SK-N-SH (cell line): ENCODE measurements around the gene NSDHL. TPM values are rescaled to one million over a fixed set of nuclear protein-coding genes. Genes with fewer than 3 reads are reported as not detected.

ENCODE experiments used
- CTCF ChIA-PET: fragments of 300-600, 350-600 bp; formaldehyde crosslinking; extraction: SDS; loops from one replicate; lab custom pipeline; 2021; lab: Yijun Ruan, JAX
- POLR2A ChIA-PET: fragments of 350-600 bp; sonication (Branson Sonifier 250); formaldehyde crosslinking; extraction: SDS; loops from one replicate; lab custom pipeline; 2020; ENCODE audit warnings: antibody characterized with exemption, inconsistent platforms; lab: Yijun Ruan, JAX
- DNase-seq: peaks from one replicate; pipeline ENCODE4 v3.0.0; 2012
- H2AFZ ChIP-seq: fragments of 200-600 bp; sonication (generic); 2 replicates; pipeline ENCODE4 v1.8.1; 2016; ENCODE audit warnings: antibody characterized with exemption, mild to moderate bottlenecking, low read depth
- H3F3A ChIP-seq: fragments of 200-600 bp; sonication (generic); replicated peaks from 2 replicates; pipeline ENCODE3; 2016; ENCODE audit warnings: antibody characterized with exemption, mild to moderate bottlenecking; ENCODE audit not compliant: insufficient read depth
- H3K27ac ChIP-seq, 2 experiments: fragments of 200-500 bp in 1 of 2; fragments of 200-600 bp in 1 of 2; sonication (Bioruptor generic) in 1 of 2; sonication (generic), shearing (Covaris generic) in 1 of 2; 2 replicates each; pipeline versions ENCODE4 v1.5.1 to v1.6.1; 2014 to 2016; ENCODE audit warnings: low read depth in 2 of 2, inconsistent platforms in 1 of 2, low read length in 1 of 2, mild to moderate bottlenecking in 1 of 2, mixed read lengths in 1 of 2
- H3K27me3 ChIP-seq: fragments of 200-600 bp; sonication (generic), shearing (Covaris generic); 2 replicates; pipeline ENCODE4 v1.6.1; 2016; ENCODE audit warnings: mixed run types; ENCODE audit not compliant: insufficient read depth
- H3K36me3 ChIP-seq, 2 experiments: fragments of 200-500 bp in 1 of 2; fragments of 200-600 bp in 1 of 2; sonication (Bioruptor generic) in 1 of 2; sonication (generic) in 1 of 2; replicated peaks in 1 of 2; 2 replicates each; pipeline versions ENCODE3 to v1.5.1; 2014 to 2016; ENCODE audit warnings: low read length in 1 of 2, mild to moderate bottlenecking in 1 of 2; ENCODE audit not compliant: insufficient read depth in 2 of 2, control insufficient read depth in 1 of 2
- H3K4me1 ChIP-seq, 2 experiments: fragments of 200-500 bp in 1 of 2; fragments of 200-600 bp in 1 of 2; sonication (Bioruptor generic) in 1 of 2; sonication (generic), shearing (Covaris generic) in 1 of 2; 2 replicates each; pipeline versions ENCODE4 v1.5.1 to v1.6.1; 2014 to 2016; ENCODE audit warnings: low read depth in 1 of 2, low read length in 1 of 2, mixed run types in 1 of 2; ENCODE audit not compliant: insufficient read depth in 2 of 2, control insufficient read depth in 1 of 2
- H3K4me2 ChIP-seq: fragments of 200-600 bp; sonication (generic), shearing (Covaris generic); 2 replicates; pipeline ENCODE4 v1.6.1; 2017; ENCODE audit warnings: mixed run types
- H3K4me3 ChIP-seq, 2 experiments: fragments of 200-500 bp in 1 of 2; fragments of 200-600 bp in 1 of 2; sonication (Bioruptor generic) in 1 of 2; sonication (generic), shearing (Covaris generic) in 1 of 2; 2 replicates each; pipeline versions ENCODE4 v1.5.1 to v1.8.1; 2014 to 2016; ENCODE audit warnings: low read depth in 2 of 2, inconsistent platforms in 1 of 2, low read length in 1 of 2, mild to moderate bottlenecking in 1 of 2, mixed read lengths in 1 of 2, moderate library complexity in 1 of 2
- H3K79me2 ChIP-seq: fragments of 200-600 bp; sonication (generic); 2 replicates; pipeline ENCODE4 v1.8.1; 2017; ENCODE audit warnings: mild to moderate bottlenecking; ENCODE audit not compliant: insufficient read depth
- H3K9ac ChIP-seq: fragments of 200-600 bp; sonication (generic); 2 replicates; pipeline ENCODE4 v1.6.1; 2017; ENCODE audit warnings: mixed run types
- H3K9me2 ChIP-seq: fragments of 200-600 bp; sonication (generic); 2 replicates; pipeline ENCODE4 v1.6.1; 2017; ENCODE audit warnings: mixed run types
- H3K9me3 ChIP-seq: fragments of 200-600 bp; sonication (generic); 2 replicates; pipeline ENCODE4 v1.6.1; 2017; ENCODE audit warnings: mixed run types, mild to moderate bottlenecking, moderate library complexity
- H4K20me1 ChIP-seq: fragments of 200-600 bp; sonication (generic); 2 replicates; pipeline ENCODE4 v1.6.1; 2017; ENCODE audit warnings: mild to moderate bottlenecking, mixed run types; ENCODE audit not compliant: insufficient read depth
- ELF1 ChIP-seq: IDR thresholded peaks from 2 replicates; pipeline ENCODE4 v1.4.0; 2012
- FOSL2 ChIP-seq: IDR thresholded peaks from 2 replicates; pipeline ENCODE4 v1.4.0; 2012; ENCODE audit warnings: low read depth, mild to moderate bottlenecking, moderate library complexity, borderline replicate concordance
- GATA2 ChIP-seq: sonication (generic); formaldehyde crosslinking; IDR thresholded peaks from 2 replicates; pipeline ENCODE4 v1.5.0; 2020; ENCODE audit warnings: mild to moderate bottlenecking, missing genetic modification reagents
- JUND ChIP-seq: IDR thresholded peaks from 2 replicates; pipeline ENCODE4 v1.4.0; 2012
- MEF2A ChIP-seq: IDR thresholded peaks from 2 replicates; pipeline ENCODE4 v1.4.0; 2012; ENCODE audit warnings: low read depth, borderline replicate concordance
- NFIC ChIP-seq: IDR thresholded peaks from 2 replicates; pipeline ENCODE4 v1.4.0; 2012; ENCODE audit warnings: borderline replicate concordance
- NRF1 ChIP-seq: IDR thresholded peaks from 2 replicates; pipeline ENCODE4 v1.6.1; 2012; ENCODE audit warnings: low read depth, mild to moderate bottlenecking, low read length
- RFX5 ChIP-seq: IDR thresholded peaks from 2 replicates; pipeline ENCODE4 v1.6.1; 2012; ENCODE audit warnings: mild to moderate bottlenecking, improper control_type of control experiment, low read length
- RXRA ChIP-seq: IDR thresholded peaks from 2 replicates; pipeline ENCODE4 v1.4.0; 2012; ENCODE audit warnings: low read depth, mild to moderate bottlenecking, borderline replicate concordance
- SIN3A ChIP-seq: IDR thresholded peaks from 2 replicates; pipeline ENCODE4 v1.6.1; 2012; ENCODE audit warnings: low read depth, mild to moderate bottlenecking, low read length, moderate library complexity, borderline replicate concordance
- TAF1 ChIP-seq: IDR thresholded peaks from 2 replicates; pipeline ENCODE4 v1.6.1; 2012; ENCODE audit warnings: low read depth, mild to moderate bottlenecking, low read length, moderate library complexity, borderline replicate concordance
- TCF12 ChIP-seq: IDR thresholded peaks from 2 replicates; pipeline ENCODE4 v1.4.0; 2012
- YY1 ChIP-seq: IDR thresholded peaks from 2 replicates; pipeline ENCODE4 v1.4.0; 2012; ENCODE audit warnings: low read depth, mild to moderate bottlenecking
- WGBS: methylation state at CpG from one replicate; pipeline ENCODE4 v1.1.6; 2017; ENCODE audit warnings: low lambda C conversion rate; 5-methylcytosine and 5-hydroxymethylcytosine counted together
- polyA plus RNA-seq, 3 experiments: library from polyadenylated mRNA; depleted of rRNA; stranded (reverse); fragments of >200 nt; gene quantifications; 2 replicates each; pipeline ENCODE4 v1.2.3, GENCODE V29; 2012

Gene NSDHL
- polyA plus RNA-seq, 1 of the 3 experiments (the other 2 are of a cell fraction) = 24.8 TPM

DNA sequence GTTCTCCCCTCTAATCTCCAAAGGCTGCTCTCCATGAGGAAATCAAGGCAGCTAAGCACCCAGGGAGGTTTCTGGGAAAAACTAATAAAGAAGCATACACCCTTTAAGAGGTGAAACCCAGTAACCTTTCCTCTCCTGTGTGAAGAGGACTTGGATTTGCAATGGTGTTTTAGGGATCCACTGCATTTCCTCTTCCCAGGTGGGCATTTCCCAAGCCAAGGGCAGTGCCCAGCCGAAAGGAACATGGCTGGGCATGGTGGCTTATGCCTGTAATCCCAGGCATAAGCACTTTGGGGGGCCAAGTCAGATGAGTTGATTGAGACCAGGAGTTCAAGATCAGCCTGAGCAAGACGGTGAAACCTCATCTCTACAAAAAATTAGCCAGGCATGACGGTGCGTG lies 61.6 kb downstream of the NSDHL start:
- Histone ChIP-seq H3K4me3 (no peak overlapping the region), H3K27ac (no peak overlapping the region), H3K4me1 (peaks cover 0 to 2% of the 10 kb centered on the region in 2 experiments; a peak in 1 of 4 replicates), H3F3A (no peaks in the 10 kb centered on the region), H3K9me3 (no peaks in the 10 kb centered on the region), H3K79me2 (no peaks in the 10 kb centered on the region), H3K9me2 (no peaks in the 10 kb centered on the region), H3K9ac (no peak overlapping the region), H2AFZ (no peak overlapping the region), H3K27me3 (peaks cover 46% of the 10 kb centered on the region), H3K4me2 (no peak overlapping the region), H3K36me3 (no peaks in the 10 kb centered on the region), H4K20me1 (no peaks in the 10 kb centered on the region)
- ChIA-PET CTCF (interaction anchor here (1.2 to 1.9 kb wide), 2 partner anchors 11 to 13 kb away, joined by 4 to 7 read pairs; no protein-coding TSS in a partner anchor), POLR2A (no interaction called here)
- no peak for DNase-seq
- TF ChIP-seq NRF1 (no peak), GATA2 (CRISPR knock-in tag) (no peak), RXRA (no peak), TAF1 (no peak), MEF2A (no peak)
- 49% methylated on average over 4 of the region's 4 CpGs for WGBS

DNA sequence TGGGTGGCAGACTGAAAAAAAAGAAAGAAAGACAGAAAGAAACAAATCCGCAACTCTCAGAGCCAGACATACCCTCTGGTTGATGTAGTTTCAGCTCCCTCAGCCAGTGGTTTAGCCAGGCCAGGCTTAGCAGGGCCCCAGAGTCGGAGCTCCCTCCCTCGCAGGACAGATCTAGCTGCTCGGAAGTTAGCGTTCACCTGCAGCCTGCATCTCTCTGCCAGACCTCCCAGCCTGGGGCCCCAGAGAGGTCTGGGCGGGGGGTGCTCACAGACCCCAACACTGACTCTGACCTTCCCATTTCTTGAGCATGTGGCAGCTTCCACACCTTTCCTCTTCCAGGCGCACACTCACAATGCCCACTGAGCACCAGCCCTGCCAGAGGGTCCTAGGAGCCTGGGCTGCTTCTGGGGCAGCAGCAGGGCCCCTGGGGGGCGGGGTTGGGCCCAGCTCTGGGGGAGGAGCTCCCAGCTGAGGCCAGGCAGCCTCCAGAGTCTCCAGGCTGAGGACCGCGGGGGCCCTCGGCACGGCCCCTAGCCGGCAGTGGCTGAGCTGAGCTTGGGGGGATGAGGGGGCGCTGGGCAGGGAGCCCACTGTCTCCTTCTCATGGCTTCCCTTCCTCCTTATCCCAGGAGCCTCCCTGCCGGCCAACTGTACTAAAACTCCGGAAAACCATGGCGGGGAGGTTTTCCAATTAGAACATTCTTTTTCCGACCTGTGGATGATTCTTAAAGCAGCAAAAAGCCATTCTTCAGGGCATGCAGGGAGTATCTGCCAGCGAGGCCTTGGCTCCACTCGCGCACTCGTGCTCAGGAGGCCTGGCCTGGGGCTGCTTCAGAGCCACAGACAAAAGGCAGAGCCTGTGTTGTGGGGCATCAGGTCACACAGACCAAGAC lies 62.4 kb downstream of the NSDHL start:
- POLR2A ChIA-PET = no interaction called here
- Histone ChIP-seq H3K36me3 (no peaks in the 10 kb centered on the region), H3K9me2 (no peaks in the 10 kb centered on the region), H3K79me2 (no peaks in the 10 kb centered on the region), H3F3A (no peaks in the 10 kb centered on the region), H3K27me3 (peaks cover 39% of the 10 kb centered on the region), H3K4me3 (no peak overlapping the region), H2AFZ (no peak overlapping the region), H3K4me2 (no peak overlapping the region), H4K20me1 (no peaks in the 10 kb centered on the region), H3K4me1 (peaks cover 0 to 2% of the 10 kb centered on the region in 2 experiments; a peak in 1 of 4 replicates), H3K9ac (no peak overlapping the region), H3K27ac (no peak overlapping the region), H3K9me3 (no peaks in the 10 kb centered on the region)
- CTCF ChIA-PET = interaction anchor here (1.2 to 1.9 kb wide), 2 partner anchors 11 to 13 kb away, joined by 4 to 7 read pairs; no protein-coding TSS in a partner anchor
- no peak for DNase-seq
- 50% methylated on average over 18 of the region's 22 CpGs for WGBS
- TF ChIP-seq RFX5 (no peak), NFIC (no peak), FOSL2 (no peak), YY1 (no peak), SIN3A (no peak), TCF12 (no peak), ELF1 (no peak), JUND (no peak)
- TF ChIP-seq, all 33 proteins: peak for 0
